GM19468 (cell line): ENCODE results near the gene POLR3B.
A peak's percentile ranks its signal among the peaks of the same experiment; 100 is the strongest.
"Not testable (repeated sequence)": the region's sequence is repeated elsewhere in the genome, so short reads cannot be mapped to it uniquely, and the experiment has no call there.

Experiments used
- ATAC-seq: cut with Tn5 transposase; IDR thresholded peaks from one replicate; pipeline ENCODE4 v1.9.1; 2021; ENCODE audit warnings: mild to moderate bottlenecking, moderate library complexity, moderate number of reproducible peaks; ENCODE audit not compliant: unreplicated experiment; ENCODE audit errors: extremely low read depth

Gene POLR3B

GRCh38 chr12:106357549-106358395 lies at the start of gene POLR3B:
Gene POLR3B, plus strand, starts transcription at chr12:106357748. Its CDS starts 132 bp downstream, at chr12:106357880.
- peak; percentile 74 for ATAC-seq

DNA sequence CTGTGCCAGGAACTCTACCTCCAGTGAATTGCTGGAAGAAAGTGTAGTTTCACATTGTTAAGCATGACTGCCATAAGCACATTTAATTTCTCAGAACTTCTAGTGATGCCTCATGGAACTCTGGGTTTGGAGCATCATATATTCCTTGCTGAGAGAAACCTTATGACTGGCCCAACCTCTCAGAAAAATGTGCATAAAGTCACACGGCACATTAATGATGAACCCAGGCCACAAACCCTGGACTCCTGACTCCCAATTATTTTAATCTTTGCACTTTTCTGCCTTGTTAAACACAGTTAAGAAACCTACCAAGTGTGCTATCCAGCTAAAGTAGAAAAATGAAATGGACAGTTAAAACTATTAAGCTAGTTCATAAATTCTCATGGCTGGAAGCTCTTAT lies 49.4 kb upstream of the POLR3B start:
- ATAC-seq = no peak

- ATAC-seq = no peak
Measured at GRCh38 chr12:106308611-106309010, 48.9 kb upstream of the POLR3B start.

DNA sequence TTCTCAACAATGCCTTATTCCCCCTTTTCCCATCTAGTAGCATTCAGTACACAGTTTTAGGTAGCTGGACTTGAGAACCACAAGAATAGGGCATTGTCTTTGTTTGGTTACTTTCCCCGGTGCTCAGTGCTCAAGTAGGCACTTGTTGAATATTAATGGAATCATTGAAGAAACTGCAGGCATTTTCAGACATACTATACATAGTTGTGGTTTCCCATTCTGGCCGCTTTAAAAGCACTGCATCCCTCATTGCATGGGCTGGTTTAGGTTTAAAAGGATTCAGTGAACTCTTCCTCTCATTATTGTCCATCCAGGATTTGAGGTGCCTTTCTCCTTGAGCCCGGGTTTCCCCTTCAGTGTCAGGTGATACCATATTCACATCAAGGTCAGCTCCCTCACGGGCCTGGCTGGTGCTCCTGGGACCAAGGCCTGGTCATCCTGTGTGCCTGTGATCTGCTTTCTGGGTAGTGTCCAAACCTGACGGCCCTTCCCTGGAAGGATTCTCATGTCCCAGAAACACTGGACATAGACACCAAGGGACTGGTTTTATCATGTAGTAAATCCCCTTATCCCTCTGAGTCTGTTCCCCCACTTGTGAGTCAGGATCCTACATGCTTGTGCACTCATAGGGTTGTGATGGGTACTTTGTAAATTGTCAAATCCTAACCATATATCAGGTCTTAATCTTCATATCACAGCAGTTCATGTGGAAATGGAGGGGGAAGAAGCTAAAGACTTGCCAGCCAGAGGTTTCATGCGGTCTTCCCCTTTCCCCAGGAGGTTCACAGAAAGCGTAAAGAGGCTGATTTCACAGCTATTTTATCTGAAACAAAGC lies 47.7 kb upstream of the POLR3B start:
- no peak for ATAC-seq

- no peak for ATAC-seq
Measured at GRCh38 chr12:106310687-106311086, 46.9 kb upstream of the POLR3B start.

DNA sequence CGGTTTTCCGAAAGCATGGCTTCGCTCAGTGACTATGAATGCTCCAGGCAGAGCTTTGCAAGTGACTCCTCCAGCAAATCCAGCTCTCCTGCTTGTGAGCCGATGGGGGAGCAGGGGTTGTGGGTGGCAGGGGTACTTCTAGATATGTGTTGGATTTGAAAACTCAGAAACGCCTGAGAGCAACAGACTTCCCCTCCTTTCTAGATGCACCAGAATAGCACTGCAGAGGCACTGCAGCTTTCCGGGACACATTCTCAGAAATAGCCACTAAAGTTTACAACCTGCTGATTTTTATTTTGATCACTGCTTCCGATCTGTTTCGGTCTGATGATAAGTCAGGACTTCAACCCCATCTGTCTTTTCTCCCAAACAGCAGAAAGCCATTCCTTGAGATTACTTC lies 46.4 kb upstream of the POLR3B start:
- ATAC-seq = no peak

GRCh38 chr12:106313413-106313812 lies 44.1 kb upstream of the POLR3B start:
- not testable (repeated sequence) for ATAC-seq

GRCh38 chr12:106315523-106315922 lies 42.0 kb upstream of the POLR3B start:
- ATAC-seq = no peak

GRCh38 chr12:106317406-106318082 lies 40.0 kb upstream of the POLR3B start:
- ATAC-seq = no peak

- ATAC-seq = no peak
Measured at GRCh38 chr12:106321139-106321850, 36.3 kb upstream of the POLR3B start.

DNA sequence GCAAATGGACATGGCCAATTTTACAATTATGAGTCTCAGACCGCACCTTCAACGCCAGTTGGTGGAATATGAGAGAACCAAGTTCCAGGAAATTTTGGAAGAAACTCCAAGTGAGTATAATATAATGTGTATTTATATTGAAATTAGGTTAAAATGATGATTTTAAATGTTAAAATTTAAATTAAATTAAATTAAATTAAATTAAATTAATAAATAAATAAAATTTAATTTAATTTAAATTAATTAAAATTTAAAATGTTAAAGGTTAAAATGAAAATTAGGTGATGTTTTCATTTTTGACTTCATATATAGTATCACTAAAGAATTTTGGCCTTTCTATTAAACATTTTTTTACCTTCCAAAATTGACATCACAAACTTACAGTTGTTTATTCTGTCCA lies 34.0 kb upstream of the POLR3B start:
- ATAC-seq = no peak

DNA sequence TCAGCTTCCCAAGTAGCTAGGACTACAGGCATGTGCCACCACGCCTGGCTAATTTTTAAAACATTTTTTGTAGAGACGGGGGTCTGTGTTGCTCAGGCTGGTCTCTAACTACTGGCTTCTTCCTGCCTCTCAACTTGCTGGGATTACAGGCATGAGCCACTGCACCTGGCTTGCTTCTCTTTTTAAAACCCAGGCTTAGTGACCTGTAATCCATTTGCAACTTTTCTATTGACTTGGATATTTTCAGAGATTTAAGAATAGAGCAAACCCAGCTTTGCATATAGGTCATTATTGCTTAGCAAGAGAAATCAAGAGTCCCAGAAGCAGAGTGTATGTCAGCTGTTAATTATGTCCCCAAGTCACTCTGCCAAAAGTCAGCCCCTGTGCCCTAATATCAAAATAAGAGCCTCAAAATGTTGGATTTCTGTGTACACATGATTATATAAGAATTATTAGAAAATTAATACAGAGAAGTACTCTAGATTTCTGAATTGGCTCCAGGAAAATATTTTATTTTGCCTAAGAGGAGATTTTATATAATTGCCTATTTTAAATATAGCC lies 30.2 kb upstream of the POLR3B start:
- ATAC-seq = no peak

DNA sequence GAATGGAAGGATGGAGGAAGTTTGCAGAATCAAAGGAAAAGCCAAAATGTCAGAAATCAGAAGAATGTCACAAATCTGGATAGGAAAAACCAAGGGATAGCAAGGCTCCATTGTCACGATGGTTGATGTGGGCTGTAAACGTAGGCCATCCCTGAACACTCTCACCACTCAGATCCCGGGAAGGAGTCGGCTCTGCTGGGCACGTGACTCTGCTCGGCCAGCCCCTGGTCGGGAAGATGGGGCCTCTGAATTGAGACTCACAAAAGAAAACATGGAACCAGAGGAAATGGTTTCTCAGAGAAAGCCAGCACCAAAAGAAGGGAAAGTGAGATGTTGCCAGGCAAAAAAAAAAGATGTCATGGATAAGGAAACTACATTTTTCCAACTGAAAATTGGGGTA lies 28.8 kb upstream of the POLR3B start:
- ATAC-seq = no peak

DNA sequence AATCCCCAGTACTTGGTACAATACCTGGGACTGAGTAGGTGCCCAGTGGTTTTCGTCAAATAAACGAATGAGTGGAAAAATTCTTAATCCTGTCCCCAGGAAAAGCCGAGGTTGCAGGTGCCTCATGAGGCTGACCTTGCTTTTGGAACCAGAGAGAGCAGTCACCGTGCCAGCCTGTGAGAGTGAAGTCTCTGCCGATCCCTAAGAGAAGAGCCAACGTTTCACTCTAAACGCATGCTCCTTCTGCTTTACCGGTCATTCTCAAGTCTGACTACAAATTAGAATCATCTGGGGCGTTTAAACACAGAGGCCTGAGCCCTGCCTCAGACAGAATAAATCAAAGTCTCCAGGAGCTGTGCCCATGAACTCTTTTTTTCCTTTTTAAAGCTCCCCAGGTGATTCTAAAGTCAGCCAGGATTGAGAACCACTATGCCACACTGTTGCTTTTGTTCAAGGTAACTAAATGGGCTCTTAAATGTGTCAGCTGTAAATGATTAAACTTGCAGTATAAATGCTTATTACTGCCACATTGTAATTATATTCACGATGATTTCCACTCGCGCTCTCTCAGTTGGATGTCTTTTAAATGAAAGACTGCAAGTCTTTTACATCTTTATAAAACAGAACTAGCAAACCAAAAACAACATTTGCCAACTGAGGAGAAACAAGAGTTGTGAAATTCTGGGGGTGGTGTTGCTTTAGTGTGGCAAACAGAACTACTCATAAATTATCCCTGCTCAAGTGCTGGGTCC lies 28.1 kb upstream of the POLR3B start:
- no peak for ATAC-seq

GRCh38 chr12:106331599-106331998 lies 25.9 kb upstream of the POLR3B start:
- ATAC-seq = no peak

GRCh38 chr12:106332536-106332935 lies 25.0 kb upstream of the POLR3B start:
- no peak for ATAC-seq

DNA sequence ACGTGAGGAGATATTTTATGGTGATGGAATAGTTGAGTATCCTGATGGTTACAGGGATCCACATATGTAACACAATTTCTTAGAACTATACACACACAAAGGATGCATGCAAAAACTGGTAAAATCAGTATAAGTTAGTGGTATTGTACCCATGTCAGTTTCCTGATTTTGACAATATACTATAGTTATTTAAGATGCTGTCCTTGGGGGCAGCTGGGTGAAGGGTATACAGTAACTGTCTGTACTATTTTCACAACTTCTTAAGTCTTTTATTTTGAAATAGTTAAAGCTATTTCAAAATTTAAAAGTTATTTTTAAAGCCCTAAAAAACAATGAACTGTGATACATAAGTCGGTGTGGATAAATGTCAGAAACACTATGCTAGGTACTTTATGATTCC lies 24.5 kb upstream of the POLR3B start:
- ATAC-seq = no peak

DNA sequence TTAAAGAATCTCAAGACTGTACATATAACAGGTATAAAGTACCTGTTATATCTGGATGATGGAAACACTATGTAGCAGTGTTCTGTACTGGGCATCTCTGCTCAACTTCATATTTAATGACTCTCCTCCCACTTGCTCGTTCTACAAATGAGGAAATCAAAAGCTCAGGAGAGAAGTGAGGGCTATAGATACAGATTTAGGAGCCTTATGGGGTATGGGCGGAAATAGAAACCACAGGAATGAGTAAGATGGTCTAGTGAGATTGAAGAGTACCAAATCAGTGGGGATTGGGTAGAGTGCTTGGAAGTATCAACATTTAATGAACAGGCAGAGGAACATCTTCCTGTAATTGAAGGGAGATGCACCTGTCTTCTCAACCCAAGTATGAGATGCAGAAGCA lies 23.8 kb upstream of the POLR3B start:
- no peak for ATAC-seq
